CD4-positive, alpha-beta T cell treated with Interleukin-2 at 100 ng/mL for 4 hours (primary cell): ENCODE data around the gene PARD6B.
"Not testable (repeated sequence)": the region's sequence is repeated elsewhere in the genome, so short reads cannot be mapped to it uniquely, and the experiment has no call there.

Experiments
- DNase-seq: peaks from one replicate; pipeline ENCODE4 v3.0.0-alpha.2; 2020; ENCODE audit warnings: low spot score

The PARD6B gene, protein sequence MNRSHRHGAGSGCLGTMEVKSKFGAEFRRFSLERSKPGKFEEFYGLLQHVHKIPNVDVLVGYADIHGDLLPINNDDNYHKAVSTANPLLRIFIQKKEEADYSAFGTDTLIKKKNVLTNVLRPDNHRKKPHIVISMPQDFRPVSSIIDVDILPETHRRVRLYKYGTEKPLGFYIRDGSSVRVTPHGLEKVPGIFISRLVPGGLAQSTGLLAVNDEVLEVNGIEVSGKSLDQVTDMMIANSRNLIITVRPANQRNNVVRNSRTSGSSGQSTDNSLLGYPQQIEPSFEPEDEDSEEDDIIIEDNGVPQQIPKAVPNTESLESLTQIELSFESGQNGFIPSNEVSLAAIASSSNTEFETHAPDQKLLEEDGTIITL

DNA sequence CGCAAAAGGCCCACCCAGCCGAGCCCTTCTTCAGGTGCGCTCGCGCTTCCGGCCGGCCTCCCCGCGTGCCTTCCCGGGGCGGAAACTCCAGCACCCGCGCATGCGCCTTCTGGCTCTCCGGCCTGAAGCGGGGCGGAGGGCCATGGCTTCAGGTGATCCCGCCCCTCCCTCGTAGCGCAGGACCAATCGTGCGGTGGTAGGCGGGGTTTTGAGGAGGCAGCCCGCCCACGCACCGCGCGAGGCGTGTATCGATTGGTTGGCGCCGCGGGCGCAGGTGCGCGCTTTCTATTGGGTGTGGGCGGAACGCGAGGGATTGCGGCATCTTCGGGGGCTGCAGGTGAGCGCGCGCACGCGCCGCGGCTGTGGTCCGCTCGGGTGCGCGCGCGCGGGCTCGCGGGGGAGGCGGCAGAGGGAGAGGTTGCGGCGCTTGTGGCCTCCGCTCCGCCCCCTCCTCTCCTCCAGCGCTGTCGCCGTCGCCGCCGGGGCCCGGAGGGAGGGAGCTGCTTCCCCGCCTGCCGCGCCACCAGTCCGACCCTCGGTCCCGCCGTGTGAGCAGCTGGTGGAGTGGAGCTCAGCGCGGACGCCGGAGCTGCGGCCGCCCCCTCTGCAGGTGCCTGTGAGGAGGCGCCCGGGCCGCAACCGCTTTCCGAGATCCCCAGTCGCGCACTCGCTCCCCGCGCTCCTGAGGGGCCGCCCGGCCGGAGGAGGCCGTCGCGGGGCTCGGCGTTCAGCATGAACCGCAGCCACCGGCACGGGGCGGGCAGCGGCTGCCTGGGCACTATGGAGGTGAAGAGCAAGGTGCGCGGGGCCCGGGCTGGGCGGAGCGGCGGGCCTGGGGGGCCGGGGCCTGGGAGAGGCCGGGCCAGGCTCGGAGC lies at the start of gene PARD6B:
PARD6B (plus strand) TSS at position 526 of the 875 bp plus-strand sequence; CDS start at position 733, 207 bp downstream.
- DNase-seq, result peak; percentile 99

DNA sequence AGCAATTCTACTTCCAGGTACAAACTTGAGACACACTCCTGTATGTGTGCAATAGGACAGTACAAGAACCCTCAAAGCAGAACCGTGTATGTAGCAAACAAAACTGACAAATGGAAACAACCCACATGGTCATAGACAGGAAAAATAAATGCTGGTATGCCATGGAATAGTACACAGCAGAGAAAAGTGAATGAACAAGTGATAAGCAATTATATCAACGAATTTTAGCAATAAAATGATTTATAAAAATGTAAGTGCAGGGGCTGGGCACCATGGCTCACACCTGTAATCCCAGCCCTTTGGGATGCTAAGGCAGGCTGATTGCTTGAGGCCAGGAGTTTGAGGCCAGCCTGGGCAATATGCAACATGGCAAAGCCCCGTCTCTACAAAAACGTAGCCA lies 49.3 kb upstream of the PARD6B start:
- no peak for DNase-seq

DNA sequence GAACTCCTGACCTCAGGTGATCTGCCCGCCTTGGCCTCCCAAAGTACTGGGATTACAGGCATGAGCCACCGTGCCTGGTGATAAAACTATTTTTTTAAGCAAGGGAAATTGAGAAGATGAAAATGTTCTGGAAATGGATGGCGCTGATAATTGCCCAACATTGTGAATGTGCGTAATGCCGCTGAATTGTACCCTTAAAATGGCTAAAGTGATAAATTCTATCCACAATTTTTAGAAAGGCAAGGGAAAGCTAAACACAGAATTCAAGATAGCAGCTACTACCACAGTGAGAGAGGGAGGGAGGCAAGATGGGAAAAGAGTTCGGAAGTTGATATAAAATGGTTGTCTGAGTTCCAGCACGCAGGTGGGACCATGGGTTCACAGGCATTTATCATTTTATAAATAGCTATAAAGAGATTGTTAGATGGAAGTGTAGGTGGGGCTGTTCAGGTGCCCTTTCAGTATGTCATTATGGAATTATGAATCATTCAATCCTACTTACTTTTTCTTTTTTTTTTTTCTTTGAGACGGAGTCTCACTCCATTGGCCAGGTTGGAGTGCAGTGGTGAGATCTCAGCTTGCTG lies 48.3 kb upstream of the PARD6B start:
- DNase-seq, result no peak

DNA sequence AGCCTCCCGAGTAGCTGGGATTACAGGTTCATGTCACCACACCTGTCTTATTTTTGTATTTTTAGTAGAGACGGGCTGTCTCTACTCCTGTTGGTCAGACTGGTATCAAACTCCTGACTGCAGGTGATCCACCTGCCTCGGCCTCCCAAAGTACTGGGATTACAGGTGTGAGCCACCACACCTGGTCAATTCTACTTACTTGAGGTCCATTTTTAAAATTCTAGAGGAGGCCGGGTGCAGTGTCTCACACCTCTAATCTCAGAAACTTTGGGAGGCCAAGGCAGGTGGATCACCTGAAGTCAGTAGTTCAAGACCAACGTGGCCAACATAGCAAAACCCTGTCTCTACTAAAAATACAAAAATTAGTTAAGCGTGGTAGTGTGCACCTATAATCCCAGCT lies 47.8 kb upstream of the PARD6B start:
- no peak for DNase-seq

DNA sequence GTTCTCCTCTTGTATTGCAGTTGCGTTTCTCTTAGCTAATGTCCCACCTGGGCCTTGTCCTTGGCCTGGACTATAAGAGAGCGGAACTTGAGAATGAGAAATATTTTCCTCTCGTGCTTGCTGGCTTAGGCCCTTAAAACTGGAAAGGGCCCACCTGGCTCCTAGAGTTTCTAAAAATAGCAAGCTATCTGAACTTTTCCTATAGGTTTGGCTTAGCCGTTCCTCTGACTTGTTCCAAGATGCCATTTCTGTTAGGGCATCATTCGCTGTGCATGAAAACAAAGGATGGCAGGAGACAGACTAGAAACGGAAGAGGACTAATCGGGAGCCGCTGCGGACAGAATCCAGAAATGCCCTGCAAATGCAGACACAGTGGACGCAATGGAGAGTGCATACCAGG lies 44.6 kb upstream of the PARD6B start:
- DNase-seq, result no peak

DNA sequence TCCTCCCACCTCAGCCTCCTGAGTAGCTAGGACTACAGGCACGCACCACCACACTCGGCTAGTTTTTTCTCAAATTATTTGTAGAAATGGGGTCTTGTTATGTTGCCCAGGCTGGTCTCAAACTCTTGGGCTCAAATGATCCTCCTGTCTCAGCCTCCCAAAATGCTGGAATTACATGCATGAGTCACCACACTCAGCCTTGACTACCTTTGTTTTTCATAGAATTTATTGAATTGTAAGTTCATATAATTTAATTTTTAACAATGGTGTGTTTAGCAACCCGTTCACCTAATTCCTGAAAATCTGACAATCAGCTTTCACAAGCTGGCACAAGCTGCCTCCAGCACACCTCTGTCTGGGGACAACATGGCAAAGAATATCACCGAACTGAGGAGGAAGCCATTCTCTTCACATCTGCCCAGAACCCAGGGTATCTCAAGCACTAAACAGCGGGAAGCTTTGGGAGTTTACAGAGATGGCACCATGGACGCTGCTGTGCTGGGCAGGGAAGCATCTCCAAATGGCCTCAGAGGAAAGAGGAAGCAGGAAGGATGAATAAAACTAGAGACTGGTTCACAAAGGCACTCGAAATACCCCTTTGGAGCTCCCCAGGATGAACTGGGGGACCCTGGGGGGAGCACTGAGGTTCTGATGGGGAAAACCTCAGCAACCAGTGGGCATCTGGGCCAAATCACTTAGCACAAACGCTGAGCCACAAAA lies 43.0 kb upstream of the PARD6B start:
- DNase-seq, result no peak

DNA sequence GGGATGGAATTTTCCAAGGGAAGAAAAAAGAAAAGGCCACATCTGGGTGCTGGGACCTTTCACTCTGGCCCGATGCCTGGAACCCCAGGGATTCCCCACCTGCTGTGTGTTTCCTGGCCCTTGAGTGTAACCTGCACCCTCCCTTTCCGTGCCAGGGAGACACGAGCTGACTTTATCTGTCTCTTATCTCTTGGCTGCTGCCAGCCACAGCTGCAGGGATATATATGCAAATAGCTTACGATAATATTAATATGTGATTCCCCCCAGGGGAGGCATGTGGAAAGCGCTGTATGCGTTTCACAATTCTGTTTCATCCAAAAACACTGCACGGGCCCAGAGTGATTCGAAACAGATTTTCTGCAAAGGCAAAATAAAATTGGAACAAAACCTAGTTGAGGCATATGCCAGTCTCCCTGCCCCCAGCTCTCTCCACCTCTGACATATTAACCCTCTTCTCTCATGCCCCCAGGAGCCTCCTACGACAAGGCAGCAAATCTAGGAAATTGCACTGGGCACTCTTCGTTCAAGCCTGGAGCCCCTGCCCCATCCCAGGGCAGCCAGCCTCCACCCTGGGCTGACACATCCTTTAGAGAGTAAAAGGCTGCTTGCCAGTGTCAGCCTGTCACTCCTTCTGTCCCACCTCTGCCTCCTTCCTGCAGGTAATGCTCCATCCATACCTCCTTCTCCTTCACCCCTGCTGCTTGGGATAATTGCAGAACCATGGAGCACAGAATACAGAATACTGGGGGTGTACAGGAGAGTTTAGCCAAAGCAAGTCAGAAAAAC lies 41.3 kb upstream of the PARD6B start:
- DNase-seq, result no peak

DNA sequence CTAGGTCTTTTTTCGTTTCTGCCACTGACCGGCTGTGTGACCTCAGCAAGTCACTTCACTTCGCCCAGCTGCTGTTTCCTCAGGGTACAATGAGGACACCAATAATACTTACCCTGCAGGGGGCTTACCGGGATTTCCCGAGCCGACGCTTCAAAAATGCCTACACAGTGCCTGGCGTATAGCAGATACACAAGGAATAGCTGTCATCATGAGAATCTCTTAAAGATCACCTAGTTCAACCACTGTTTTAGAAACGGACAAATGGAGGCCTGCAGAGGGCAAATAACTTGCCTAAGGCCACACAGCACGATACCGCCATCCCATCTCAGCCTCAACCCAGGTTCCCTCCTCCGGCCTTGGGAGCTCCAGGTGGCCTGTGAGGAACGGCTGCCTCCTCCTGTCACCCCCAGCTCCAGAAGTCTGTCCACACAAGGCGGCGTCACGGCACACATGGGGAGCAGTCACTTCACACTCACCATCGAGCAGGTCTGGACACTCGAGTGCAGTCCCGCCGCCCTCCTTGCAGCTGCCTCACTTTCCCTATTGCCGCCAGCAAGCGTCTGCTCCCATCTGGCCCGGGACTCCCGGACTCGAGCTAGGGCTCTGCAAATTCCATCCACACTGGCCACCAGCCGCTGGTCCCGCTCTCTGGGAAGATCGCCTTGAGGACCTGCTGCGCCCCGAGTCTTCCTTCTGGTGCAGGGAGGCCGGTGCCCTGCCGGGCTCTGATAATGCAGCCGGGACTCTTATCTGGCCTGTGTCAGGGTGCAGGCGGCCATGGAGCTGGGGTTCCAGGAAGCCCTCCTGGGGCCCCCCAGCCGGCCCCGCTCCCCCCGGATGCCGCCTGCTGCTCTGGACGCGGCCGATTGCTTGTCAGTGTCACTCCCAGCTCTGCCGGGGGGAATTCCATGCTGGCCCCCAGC lies 40.5 kb upstream of the PARD6B start, which contains the start of gene RIPOR3:
RIPOR3 (minus strand) TSS at position 893 of the 923 bp plus-strand sequence; CDS start at position 479, 414 bp downstream.
- no peak for DNase-seq

DNA sequence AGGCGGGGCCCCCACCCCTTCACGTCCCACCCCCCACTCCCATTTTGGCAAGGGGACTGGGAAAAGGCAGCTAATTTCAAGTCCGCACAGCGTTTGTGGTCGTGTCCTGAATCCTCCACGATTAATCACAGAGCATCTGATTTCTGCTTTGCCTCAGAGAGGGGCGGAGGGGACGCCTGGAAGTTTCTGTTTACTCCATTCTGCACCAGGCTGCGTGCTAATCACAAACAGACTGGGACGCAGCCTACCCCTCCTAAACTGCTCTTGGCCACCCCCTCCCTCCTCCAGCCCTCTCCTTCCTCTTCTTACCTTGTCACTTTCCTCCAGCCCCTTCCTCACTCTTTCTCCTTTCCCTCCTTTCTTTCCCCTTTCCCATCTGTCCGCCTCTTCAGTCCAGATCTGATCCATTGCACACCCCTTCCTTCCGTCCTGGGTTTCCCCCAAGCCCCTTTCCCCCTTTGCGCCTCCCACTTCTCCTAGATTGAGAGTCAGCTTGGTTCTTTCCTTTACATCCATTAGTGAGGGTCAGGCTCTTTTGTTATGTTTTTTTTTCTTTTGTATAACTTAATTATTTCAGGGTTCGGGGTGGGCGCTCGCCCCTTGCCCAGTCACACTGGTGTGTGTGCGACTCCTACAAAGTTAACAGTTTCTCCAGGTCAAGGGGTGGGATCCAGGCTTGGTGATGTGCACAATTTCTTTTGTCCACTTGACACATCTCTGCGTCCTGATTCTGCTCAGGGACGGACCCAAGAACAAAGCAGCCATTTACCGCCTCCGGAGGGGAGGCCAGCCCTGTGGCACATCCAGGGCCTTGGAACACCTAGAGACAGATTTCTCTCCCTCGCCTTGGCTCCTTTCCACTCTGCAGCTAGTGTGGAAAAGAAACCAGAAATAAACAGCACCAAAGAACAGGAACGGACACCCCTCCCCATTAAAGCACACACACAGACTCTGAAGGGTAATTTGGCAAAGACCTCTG lies 39.5 kb upstream of the PARD6B start:
- DNase-seq, result no peak

DNA sequence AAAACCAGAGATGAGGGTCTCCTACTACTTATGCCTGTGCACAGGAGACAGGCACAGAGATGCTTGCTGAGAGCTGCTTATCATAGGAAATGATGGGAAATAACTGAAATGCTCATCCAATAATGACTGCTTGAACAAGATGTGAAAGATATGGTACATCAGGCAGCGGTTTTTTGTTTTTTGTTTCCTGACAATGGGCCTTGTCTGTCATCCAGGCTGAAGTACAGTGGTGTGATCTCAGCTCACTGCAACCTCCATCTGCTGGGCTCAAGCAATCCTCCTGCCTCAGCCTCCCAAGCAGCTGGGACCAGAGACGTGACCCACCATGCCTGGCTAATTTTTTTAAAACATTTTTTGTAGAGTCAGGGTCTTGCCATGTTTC lies 38.8 kb upstream of the PARD6B start:
- DNase-seq, result no peak

DNA sequence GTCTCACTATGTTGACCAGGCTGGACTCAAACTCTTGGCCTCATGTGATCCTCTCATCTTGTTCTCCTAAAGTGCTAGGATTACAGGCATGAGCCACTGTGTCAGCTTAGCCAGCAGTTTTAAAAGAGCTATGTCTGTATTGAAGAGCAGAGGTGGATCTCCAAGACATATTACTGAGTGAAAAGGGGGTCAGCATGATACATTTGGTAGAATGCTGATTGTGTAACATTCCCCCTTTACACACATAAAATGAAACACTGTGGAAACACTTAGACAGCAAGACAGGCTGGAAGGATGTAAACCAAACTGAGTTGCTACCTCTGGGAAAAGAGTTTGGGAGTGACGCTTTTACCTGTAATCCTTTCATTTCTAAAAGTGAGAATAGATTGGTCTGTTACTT lies 38.4 kb upstream of the PARD6B start:
- DNase-seq, result no peak

DNA sequence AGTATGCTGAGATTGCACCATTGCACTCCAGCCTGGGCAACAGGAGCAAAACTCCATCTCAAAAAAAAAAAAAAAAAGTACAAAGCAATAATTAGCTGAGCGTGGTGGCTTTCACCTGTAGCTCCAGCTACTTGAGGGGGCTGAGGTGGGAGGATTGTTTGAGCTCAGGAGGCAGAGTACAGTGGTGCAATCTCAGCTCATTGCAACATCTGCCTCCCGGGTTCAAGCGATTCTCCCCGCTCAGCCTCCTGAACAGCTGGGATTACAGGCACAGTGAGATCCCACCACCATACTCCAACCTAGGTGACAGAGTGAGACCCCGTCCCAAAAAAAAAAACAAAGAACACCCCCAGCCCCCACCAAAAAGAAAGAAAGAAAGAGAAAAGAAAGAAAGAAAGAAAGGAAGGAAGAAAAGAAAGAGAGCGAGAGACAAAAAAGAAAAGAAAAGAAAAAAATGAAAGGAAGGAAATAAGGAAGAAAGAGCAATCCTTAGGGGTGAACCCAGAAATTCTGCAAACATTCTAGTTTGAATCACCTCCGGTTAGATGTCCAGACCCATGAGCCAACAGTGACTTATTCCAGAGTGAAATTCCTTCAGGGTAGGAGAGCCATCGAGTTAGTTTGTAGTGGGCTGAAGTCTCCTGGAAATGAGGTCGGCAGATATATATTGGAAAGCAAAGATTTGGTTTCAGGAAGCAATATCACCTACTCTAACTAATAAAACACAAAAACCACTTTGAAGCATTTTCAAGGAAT lies 36.8 kb upstream of the PARD6B start:
- DNase-seq, result no peak

DNA sequence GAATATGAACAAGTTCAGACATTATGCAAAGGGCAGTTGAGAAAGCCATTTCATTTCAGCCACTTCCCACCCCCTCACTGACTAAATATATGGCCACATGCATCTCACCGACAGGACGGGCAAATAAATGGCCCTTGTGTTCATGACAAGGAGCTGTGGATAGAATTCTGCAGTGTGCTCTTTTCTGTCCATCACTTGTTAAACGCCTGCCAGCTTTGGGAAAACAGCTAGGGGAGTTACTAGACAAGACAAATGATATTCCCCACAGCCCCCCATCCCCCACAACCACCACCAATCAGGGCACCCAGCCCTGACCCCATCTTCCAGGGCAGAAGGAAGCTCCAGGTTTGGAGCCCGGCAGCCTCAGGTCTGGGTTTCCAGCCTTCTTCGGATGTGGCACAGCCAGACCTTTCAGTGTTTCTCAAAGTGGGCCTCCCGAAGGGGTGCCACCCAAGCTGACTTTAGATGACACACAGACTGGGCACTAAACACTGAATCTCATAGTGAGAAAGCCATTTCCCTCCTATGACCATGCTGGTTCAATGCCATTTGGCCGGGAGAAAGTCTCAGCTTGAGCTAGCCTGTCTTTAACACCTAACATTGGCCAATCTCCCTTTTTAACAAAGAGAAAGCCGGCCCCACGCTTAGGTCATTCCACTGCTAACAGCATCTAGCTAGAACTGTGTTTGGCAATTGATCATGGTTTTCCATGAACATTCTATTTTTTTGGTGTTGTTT lies 36.1 kb upstream of the PARD6B start:
- no peak for DNase-seq

DNA sequence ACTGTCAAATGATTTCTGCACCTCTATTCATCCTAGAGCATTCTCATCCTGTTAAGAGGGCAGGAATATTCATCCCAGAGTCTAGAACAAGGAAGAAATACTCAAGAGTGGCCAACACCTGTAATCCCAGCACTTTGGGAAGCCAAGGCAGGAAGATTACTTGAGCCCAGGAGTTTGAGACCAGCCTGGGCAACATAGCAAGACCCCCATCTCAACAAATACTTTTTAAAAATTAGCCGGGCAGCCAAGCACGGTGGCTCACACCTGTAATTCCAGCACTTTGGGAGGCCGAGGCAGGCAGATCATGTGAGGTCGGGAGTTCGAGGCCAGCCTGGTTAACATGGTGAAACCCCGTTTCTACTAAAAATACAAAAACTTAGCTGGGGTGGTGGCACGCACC lies 33.1 kb upstream of the PARD6B start:
- DNase-seq, result not testable (repeated sequence)

DNA sequence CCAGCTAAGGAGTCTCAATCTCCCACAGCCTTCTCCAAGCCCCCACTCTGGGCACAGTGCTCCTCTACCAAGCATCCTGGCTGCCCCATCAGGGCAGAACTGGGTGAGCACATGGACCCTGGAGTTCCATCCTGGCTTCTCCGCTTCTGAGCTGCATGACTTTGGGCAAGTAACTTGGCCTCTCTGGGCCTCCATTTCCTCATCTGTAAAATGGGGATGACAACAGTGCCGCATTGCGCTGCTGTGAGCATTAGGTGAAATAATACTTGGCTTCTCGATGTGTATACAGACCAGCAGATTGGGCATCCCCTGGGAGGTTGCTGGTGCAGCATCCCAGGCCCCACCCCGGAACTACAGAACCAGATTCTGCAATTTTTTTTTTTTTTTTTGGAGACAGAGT lies 31.7 kb upstream of the PARD6B start:
- no peak for DNase-seq

DNA sequence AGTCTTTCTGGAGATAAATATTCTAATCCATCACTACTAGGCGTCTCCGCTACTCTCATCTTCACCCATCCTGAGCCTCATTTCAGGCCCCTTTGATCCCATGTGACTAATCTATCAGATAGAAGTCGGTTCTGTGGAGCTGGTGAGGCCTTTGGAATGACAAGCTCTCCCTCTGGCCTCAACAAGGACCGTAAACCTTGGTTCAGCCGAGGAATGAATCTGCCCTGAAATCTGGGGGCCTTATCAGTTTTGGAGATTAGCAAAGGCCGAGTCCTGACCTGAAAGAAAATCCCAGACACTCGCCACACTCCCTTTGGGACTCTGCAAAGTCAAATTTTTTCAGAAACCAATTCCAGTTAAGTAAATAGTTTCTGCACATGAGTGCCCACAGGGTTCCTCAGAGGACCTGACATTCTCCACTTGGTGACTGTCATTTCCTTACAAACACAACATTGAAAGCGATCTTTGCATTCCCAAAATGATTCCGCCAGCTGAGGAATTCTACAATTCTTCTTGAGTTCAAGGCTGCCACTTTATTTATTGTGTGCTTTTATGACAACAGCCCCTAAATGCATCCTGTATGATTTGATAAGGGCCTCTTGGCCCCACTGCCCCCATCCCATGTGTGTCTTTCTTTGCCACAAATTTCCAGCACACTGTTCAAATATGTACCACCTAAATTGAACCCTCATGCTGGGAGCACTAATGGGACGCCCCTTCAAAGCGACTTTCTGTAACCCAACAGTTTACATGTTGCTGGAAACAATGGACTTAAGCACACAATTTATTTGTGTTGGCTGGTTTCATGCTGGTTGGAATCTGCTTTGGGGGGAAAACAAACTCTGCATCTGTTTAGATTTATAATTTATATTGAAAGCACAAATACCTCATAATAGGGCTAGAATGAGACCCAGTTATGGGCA lies 30.1 kb upstream of the PARD6B start:
- no peak for DNase-seq
